Caco-2 (cell line): ENCODE data around the gene CPN2. TPM values are rescaled to one million over a fixed set of nuclear protein-coding genes. Genes with fewer than 3 reads are reported as not detected.

ENCODE experiments used
- BruUV-seq: library from RNA; stranded (reverse); fragments of 400-500 nt; replicated peaks from 2 replicates; lab custom pipeline; 2021; lab: Mats Ljungman, UMichigan
- CTCF ChIA-PET: fragments of 300-600 bp; sonication (Branson Sonifier 250); formaldehyde crosslinking; loops from one replicate; lab custom pipeline; 2022; ENCODE audit warnings: antibody characterized with exemption; lab: Charles Lee
- POLR2A ChIA-PET: fragments of 300-600 bp; sonication (Branson Sonifier 250); formaldehyde crosslinking; loops from one replicate; lab custom pipeline; 2022; ENCODE audit warnings: antibody characterized with exemption; lab: Charles Lee
- DNase-seq, 2 experiments: peaks; one replicate each; pipeline versions ENCODE4 v3.0.0 to v3.0.0-alpha.2; 2020 to 2022
- H3K27me3 ChIP-seq: replicated peaks from 2 replicates; pipeline ENCODE4 v1.6.0; 2011; ENCODE audit warnings: low read length; ENCODE audit not compliant: control insufficient read depth, insufficient read depth
- H3K36me3 ChIP-seq: 2 replicates; pipeline ENCODE4 v1.5.1; 2011; ENCODE audit warnings: low read length; ENCODE audit not compliant: control insufficient read depth, insufficient read depth
- H3K4me1 ChIP-seq: fragments of 250-450 bp; sonication (Bioruptor Pico); 2 replicates; pipeline ENCODE4 v1.5.1; 2020; ENCODE audit warnings: mild to moderate bottlenecking
- H3K4me3 ChIP-seq: 2 replicates; pipeline ENCODE4 v1.5.1; 2011; ENCODE audit warnings: low read depth, mild to moderate bottlenecking, control low read depth, low read length
- H3K9me3 ChIP-seq: fragments of 250-450 bp; sonication (Bioruptor Pico); 2 replicates; pipeline ENCODE4 v1.5.1; 2020; ENCODE audit warnings: mild to moderate bottlenecking, moderate library complexity
- H3K27ac Mint-ChIP-seq: one replicate; pipeline ENCODE4 v1.8.0; 2022; ENCODE audit warnings: mixed read lengths; ENCODE audit not compliant: unreplicated experiment
- H3K27me3 Mint-ChIP-seq: one replicate; pipeline ENCODE4 v1.8.0; 2022; ENCODE audit warnings: mixed read lengths; ENCODE audit not compliant: insufficient read depth, unreplicated experiment
- H3K36me3 Mint-ChIP-seq: one replicate; pipeline ENCODE4 v1.8.0; 2022; ENCODE audit warnings: mild to moderate bottlenecking, mixed read lengths; ENCODE audit not compliant: insufficient read depth, unreplicated experiment
- H3K4me1 Mint-ChIP-seq: one replicate; pipeline ENCODE4 v1.8.0; 2022; ENCODE audit warnings: low read depth, mixed read lengths; ENCODE audit not compliant: unreplicated experiment
- H3K4me3 Mint-ChIP-seq: one replicate; pipeline ENCODE4 v1.8.0; 2022; ENCODE audit warnings: mild to moderate bottlenecking, moderate library complexity, mixed read lengths; ENCODE audit not compliant: unreplicated experiment
- H3K9me3 Mint-ChIP-seq: one replicate; pipeline ENCODE4 v1.8.0; 2022; ENCODE audit warnings: mixed read lengths; ENCODE audit not compliant: unreplicated experiment
- CTCF ChIP-seq, 2 experiments: fragments of 200-600 bp in 1 of 2; IDR thresholded peaks; 1 replicate in 1 of 2; 2 replicates in 1 of 2; pipeline versions ENCODE4 v1.5.1 to v1.8.0; 2011 to 2022; ENCODE audit warnings: antibody characterized with exemption in 1 of 2, control low read depth in 1 of 2, inconsistent platforms in 1 of 2, low read depth in 1 of 2, low read length in 1 of 2, mild to moderate bottlenecking in 1 of 2, moderate library complexity in 1 of 2; ENCODE audit not compliant: insufficient read depth in 1 of 2, severe bottlenecking in 1 of 2, unreplicated experiment in 1 of 2
- intact Hi-C: fragments of 100-400 bp; cut with micrococcal nuclease; formaldehyde crosslinking; loops from one replicate; pipeline ENCODE4 v1.10.0; 2022; ENCODE audit not compliant: unreplicated experiment
- total RNA-seq: library from RNA; stranded (reverse); gene quantifications from 2 replicates; pipeline ENCODE4 v1.2.3, GENCODE V29; 2022

Gene CPN2
- total RNA-seq, 1 experiment from 2014 or later = not detected

GRCh38 chr3:194307849-194308248 is 43.3 kb downstream of the CPN2 start:
- TF ChIP-seq CTCF (IDR thresholded peaks at IDR 0.05; ENCODE audit: insufficient read depth in 1 of 2, low read depth in 1 of 2, low read length in 1 of 2, severe bottlenecking in 1 of 2, unreplicated experiment in 1 of 2) = no peak
- Histone ChIP-seq H3K36me3 (no peaks in the 10 kb centered on the region), H3K27me3 (no peaks in the 10 kb centered on the region), H3K4me1 (peaks cover 15% of the 10 kb centered on the region), H3K4me3 (no peak overlapping the region), H3K9me3 (no peaks in the 10 kb centered on the region)
- intact Hi-C loops = no loop called here
- no peak overlapping the region for H3K27ac Mint-ChIP-seq
- no peaks in the 10 kb centered on the region for H3K9me3 Mint-ChIP-seq
- no peaks in the 10 kb centered on the region for H3K27me3 Mint-ChIP-seq
- H3K4me1 Mint-ChIP-seq = peaks cover 14% of the 10 kb centered on the region
- H3K4me3 Mint-ChIP-seq = no peak overlapping the region
- no peak for DNase-seq
- BruUV-seq = no TSS peak
- no peaks in the 10 kb centered on the region for H3K36me3 Mint-ChIP-seq
- CTCF ChIA-PET = no interaction called here
- POLR2A ChIA-PET = no interaction called here

- H3K4me3 ChIP-seq = no peak overlapping the region
- DNase-seq = no peak
- peaks cover 6% of the 10 kb centered on the region for H3K4me1 Mint-ChIP-seq
- no peaks in the 10 kb centered on the region for H3K27me3 ChIP-seq
- no peak for TF ChIP-seq CTCF (IDR thresholded peaks at IDR 0.05; ENCODE audit: insufficient read depth in 1 of 2, low read depth in 1 of 2, low read length in 1 of 2, severe bottlenecking in 1 of 2, unreplicated experiment in 1 of 2)
- H3K36me3 ChIP-seq = no peaks in the 10 kb centered on the region
- H3K36me3 Mint-ChIP-seq = no peaks in the 10 kb centered on the region
- ChIA-PET POLR2A (no interaction called here), CTCF (no interaction called here)
- no peak overlapping the region for H3K4me3 Mint-ChIP-seq
- no peaks in the 10 kb centered on the region for H3K27me3 Mint-ChIP-seq
- intact Hi-C loops = no loop called here
- H3K27ac Mint-ChIP-seq = no peak overlapping the region
- no TSS peak for BruUV-seq
- H3K4me1 ChIP-seq = peaks cover 7% of the 10 kb centered on the region
- no peaks in the 10 kb centered on the region for H3K9me3 ChIP-seq
- no peaks in the 10 kb centered on the region for H3K9me3 Mint-ChIP-seq
Measured at GRCh38 chr3:194306771-194307640, 44.1 kb downstream of the CPN2 start.

- H3K4me1 Mint-ChIP-seq = no peaks in the 10 kb centered on the region
- Histone ChIP-seq H3K4me1 (peaks cover 7% of the 10 kb centered on the region; the same call in 1 of the 2 replicates), H3K9me3 (no peaks in the 10 kb centered on the region), H3K27me3 (no peaks in the 10 kb centered on the region), H3K36me3 (no peaks in the 10 kb centered on the region), H3K4me3 (no peak overlapping the region)
- ChIA-PET CTCF (no interaction called here), POLR2A (no interaction called here)
- no peaks in the 10 kb centered on the region for H3K9me3 Mint-ChIP-seq
- DNase-seq = no peak
- intact Hi-C loops = no loop called here
- H3K27me3 Mint-ChIP-seq = no peaks in the 10 kb centered on the region
- no TSS peak for BruUV-seq
- H3K36me3 Mint-ChIP-seq = no peaks in the 10 kb centered on the region
- H3K27ac Mint-ChIP-seq = no peak overlapping the region
- H3K4me3 Mint-ChIP-seq = no peak overlapping the region
- TF ChIP-seq CTCF (IDR thresholded peaks at IDR 0.05; ENCODE audit: insufficient read depth in 1 of 2, low read depth in 1 of 2, low read length in 1 of 2, severe bottlenecking in 1 of 2, unreplicated experiment in 1 of 2) = no peak
Measured at GRCh38 chr3:194306109-194306686, 44.9 kb downstream of the CPN2 start.
